ENCODE data around the gene JMJD8.

JMJD8 gene

DNA sequence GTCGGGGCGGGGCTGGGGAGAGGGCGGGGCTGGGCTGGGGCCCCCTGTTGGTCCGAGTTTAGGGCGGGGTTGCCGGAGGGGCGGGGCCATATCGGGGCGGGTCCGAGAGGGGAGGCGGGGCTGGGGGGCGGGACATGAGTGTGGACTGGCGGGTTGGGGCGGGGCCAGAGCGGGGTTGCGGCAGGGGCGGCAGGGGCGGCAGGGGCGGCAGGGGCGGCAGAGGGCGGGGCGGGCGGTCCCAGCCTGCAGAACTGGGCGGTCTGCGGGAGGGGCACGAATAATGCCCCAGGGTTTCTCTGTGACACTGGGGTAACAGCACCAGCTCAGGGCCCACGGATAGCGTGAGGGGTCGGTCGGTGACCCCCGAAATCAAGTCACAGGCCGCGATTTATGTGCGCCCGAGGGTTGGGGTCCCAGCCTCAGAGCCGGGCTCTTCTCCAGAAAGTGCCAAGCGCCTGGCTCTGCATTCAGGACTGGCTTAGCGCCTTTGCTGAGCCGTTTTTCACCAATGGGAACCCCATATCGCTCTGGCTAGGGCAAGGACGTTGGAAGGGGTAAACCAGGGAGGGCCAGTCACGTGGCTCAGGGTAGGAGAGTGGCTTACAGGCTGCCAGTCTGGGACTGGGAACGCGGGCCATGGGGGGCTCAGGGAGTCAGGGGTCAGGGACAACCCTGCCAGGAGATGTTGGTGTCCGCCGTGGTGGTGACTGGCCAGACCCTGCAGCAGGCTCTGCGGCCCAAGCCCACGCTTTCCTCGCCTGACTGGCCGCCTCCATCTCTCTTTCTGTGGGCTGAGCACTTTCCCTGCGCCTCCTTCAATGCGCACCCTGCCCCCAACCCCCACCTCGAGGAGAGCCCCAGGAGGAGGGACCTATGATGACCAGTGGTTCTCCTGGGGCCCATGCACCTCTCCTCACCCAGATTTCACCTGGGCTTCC, 46.8 kb downstream of the JMJD8 start:
- no peak for DNase-seq

DNA sequence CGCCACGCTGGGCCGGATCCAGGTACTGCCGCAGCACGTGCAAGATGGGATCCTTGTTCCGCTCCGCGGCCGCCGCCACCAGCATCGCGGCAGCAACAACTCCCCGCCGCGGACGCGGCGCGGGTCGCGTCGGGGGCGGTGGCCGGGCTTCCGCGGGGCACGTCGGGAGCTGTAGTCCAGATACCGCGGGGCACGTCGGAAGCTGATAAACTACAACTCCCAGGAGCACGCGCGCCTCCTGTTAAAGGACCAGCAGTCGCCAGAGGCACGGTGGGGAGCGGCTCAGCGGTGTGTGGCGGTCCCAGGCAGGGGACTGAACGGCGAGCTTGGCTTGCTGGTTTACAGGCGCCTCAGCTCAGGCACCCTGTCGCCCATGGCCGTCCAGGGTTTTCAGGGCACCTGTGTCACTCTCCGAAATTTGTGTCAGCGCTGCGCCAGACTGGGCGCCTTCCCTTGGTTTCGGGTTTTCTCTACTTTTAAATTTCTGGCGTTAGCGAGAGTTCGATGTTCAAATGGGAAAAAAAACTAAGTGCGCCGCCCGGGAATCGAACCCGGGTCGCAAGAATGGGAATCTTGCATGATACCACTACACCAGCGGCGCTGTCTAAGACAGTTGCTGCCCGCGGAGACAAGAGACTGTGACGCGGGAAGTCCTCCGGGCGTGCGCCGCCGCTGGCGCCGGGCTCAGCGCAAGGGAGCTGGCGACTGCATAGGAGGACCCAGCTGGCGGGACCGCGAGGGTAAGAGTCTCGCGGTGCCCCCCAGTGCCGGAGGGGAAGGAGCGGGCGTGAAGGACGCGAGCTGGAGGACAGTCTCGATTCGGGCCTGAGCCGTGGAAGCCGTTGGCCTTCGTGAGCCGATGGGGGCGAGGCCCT, 47.7 kb downstream of the JMJD8 start, which contains the start of gene METTL26:
METTL26 (minus strand) TSS at position 100 of the 875 bp plus-strand sequence; CDS start at position 85, 15 bp downstream.
- peak; percentile 84 for DNase-seq

DNA sequence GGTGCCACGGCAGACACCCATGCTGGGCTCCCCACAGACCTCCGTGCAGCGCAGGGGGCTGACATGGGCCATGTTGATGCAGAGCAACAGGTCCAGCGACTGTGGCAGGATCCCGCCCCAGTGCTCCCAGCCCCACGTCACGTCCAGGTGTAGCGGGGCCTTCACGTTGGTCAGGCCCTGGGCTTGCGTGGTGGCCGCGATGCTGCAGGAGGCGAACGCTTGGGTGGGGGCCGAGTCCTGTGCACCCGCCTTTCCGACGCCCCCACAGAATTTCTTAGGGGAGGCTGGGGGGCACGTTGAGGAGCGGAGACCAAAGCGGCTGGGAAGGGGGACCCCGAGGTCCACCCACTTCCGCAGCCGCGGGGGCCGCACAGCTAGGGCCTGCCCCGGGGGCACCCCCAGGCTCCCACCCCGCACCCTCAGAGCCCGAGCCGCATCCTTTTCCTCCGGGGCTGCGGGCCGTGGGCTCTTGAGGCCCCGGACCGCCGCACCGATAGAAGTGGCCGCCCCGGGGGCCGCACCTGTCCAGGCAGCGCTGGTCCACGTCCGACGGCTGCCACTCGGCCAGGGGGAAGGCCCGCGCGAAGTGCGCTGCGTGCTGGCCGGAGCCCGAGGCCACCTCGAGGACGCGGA, 48.4 kb downstream of the JMJD8 start:
- no peak for DNase-seq

DNA sequence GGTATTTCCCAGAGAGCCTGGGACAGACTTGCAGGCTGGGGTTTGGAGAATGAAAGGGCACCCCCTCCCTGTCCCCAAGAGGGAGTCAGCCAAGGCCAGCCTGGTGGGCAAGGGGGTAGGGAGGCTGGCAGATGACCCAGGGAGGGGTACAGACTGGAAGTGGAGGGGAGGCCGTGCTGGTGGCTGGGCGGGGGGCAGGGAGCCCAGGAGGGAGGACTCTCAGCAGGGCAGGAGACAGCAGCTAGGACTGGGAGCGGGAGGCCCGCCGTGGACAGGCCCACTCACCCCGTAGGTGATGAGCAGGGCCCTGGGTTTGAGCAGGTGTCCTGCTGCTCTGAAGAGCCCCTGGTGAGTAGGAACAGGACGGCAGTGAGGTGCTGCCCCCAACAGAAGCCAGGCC, 49.1 kb downstream of the JMJD8 start:
- DNase-seq = no peak

- DNase-seq = no peak
Measured at GRCh38 chr16:634051-634670, 50.0 kb downstream of the JMJD8 start.

- no peak for DNase-seq
Measured at GRCh38 chr16:633336-634050, 50.6 kb downstream of the JMJD8 start.

DNA sequence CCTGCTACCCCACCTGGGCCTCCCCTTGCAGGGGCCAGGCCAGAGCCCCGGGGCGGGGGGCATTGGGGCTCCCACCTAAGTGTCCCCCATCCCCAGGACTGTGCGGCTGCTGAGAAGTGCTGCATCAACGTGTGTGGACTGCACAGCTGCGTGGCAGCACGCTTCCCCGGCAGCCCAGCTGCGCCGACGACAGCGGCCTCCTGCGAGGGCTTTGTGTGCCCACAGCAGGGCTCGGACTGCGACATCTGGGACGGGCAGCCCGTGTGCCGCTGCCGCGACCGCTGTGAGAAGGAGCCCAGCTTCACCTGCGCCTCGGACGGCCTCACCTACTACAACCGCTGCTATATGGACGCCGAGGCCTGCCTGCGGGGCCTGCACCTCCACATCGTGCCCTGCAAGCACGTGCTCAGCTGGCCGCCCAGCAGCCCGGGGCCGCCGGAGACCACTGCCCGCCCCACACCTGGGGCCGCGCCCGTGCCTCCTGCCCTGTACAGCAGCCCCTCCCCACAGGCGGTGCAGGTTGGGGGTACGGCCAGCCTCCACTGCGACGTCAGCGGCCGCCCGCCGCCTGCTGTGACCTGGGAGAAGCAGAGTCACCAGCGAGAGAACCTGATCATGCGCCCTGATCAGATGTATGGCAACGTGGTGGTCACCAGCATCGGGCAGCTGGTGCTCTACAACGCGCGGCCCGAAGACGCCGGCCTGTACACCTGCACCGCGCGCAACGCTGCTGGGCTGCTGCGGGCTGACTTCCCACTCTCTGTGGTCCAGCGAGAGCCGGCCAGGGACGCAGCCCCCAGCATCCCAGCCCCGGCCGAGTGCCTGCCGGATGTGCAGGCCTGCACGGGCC, 51.4 kb downstream of the JMJD8 start:
- DNase-seq = no peak

GRCh38 chr16:631808-632358, 52.3 kb downstream of the JMJD8 start:
- no peak for DNase-seq
